Fibroblast of lung (primary cell): ENCODE results near the gene CDKN1A. TPM values are rescaled to one million over a fixed set of nuclear protein-coding genes. Genes with fewer than 3 reads are reported as not detected.

Experiments
- DNase-seq, 2 donors: peaks; one replicate each; pipeline versions ENCODE4 v3.0.0 to v3.0.0-alpha.2; 2010; ENCODE audit warnings: low read depth in 2 of 2
- H2AFZ ChIP-seq: 2 replicates; pipeline ENCODE4 v1.5.1; 2012; ENCODE audit warnings: low read length, control low read depth, inconsistent platforms
- H3K27ac ChIP-seq: 2 replicates; pipeline ENCODE4 v1.5.1; 2011; ENCODE audit warnings: low read length, control low read depth; ENCODE audit not compliant: insufficient read depth
- H3K27me3 ChIP-seq: 2 replicates; pipeline ENCODE4 v1.5.1; 2011; ENCODE audit warnings: mild to moderate bottlenecking, low read length; ENCODE audit not compliant: control insufficient read depth, insufficient read depth
- H3K36me3 ChIP-seq: 2 replicates; pipeline ENCODE4 v1.5.1; 2011; ENCODE audit warnings: low read length; ENCODE audit not compliant: control insufficient read depth, insufficient read depth
- H3K4me1 ChIP-seq: 2 replicates; pipeline ENCODE4 v1.5.1; 2011; ENCODE audit warnings: low read length; ENCODE audit not compliant: control insufficient read depth, insufficient read depth; ENCODE audit errors: extremely low read depth
- H3K4me2 ChIP-seq: 2 replicates; pipeline ENCODE4 v1.5.1; 2011; ENCODE audit warnings: low read length, control low read depth; ENCODE audit not compliant: insufficient read depth; ENCODE audit errors: extremely low read depth
- H3K4me3 ChIP-seq, 4 experiments: fragments of 200-600 bp in 1 of 4; sonication (generic) in 1 of 4; replicated peaks in 1 of 4; 2 replicates each; pipeline ENCODE4 v1.5.1; 2011 to 2016; ENCODE audit warnings: low read length in 4 of 4, low read depth in 3 of 4, mild to moderate bottlenecking in 3 of 4, control low read depth in 2 of 4, inconsistent platforms in 1 of 4, mixed read lengths in 1 of 4; ENCODE audit not compliant: insufficient read depth in 1 of 4; ENCODE audit errors: control extremely low read depth in 1 of 4
- H3K79me2 ChIP-seq: 2 replicates; pipeline ENCODE4 v1.5.1; 2012; ENCODE audit warnings: mild to moderate bottlenecking, low read length, inconsistent platforms; ENCODE audit not compliant: control insufficient read depth, insufficient read depth
- H3K9ac ChIP-seq: 2 replicates; pipeline ENCODE4 v1.5.1; 2011; ENCODE audit warnings: mild to moderate bottlenecking, low read length, control low read depth; ENCODE audit not compliant: insufficient read depth
- H3K9me3 ChIP-seq: 2 replicates; pipeline ENCODE4 v1.5.1; 2012; ENCODE audit warnings: low read depth, low read length; ENCODE audit not compliant: control insufficient read depth, insufficient read depth
- H4K20me1 ChIP-seq: 2 replicates; pipeline ENCODE4 v1.5.1; 2011; ENCODE audit warnings: low read length; ENCODE audit not compliant: control insufficient read depth, insufficient read depth; ENCODE audit errors: extremely low read depth
- EZH2 ChIP-seq: IDR thresholded peaks from 2 replicates; pipeline ENCODE4 v1.5.1; 2012; ENCODE audit warnings: low read length, control low read depth, mild to moderate bottlenecking; ENCODE audit errors: missing control alignments
- polyA plus RNA-seq, 2 donors: library from polyadenylated mRNA; depleted of rRNA in 1 of 2; stranded (reverse) in 1 of 2; unstranded in 1 of 2; fragments of >200 nt; gene quantifications; 2 replicates each; pipeline ENCODE4 v1.2.1, GENCODE V29; 2011 to 2012; ENCODE audit warnings: missing spikeins in 1 of 2
- total RNA-seq: library from RNA; depleted of rRNA; stranded (reverse); fragments of >200 nt; gene quantifications from 2 replicates; pipeline ENCODE4 v1.2.1, GENCODE V29; 2014
- TF ChIP-seq, protein P1 (sequence below), 2 donors: IDR thresholded peaks in 1 of 2; conservative IDR thresholded peaks in 1 of 2; 1 replicate in 1 of 2; 2 replicates in 1 of 2; pipeline ENCODE4 v1.5.1; 2011 to 2012; ENCODE audit warnings: low read length in 2 of 2, control low read depth in 1 of 2, inconsistent platforms in 1 of 2, low read depth in 1 of 2, mild to moderate bottlenecking in 1 of 2

CDKN1A gene
- total and polyA plus RNA-seq, 2 donors (not counting 1 experiment from before 2014, with no cell fraction given): 166 to 900 TPM

DNA sequence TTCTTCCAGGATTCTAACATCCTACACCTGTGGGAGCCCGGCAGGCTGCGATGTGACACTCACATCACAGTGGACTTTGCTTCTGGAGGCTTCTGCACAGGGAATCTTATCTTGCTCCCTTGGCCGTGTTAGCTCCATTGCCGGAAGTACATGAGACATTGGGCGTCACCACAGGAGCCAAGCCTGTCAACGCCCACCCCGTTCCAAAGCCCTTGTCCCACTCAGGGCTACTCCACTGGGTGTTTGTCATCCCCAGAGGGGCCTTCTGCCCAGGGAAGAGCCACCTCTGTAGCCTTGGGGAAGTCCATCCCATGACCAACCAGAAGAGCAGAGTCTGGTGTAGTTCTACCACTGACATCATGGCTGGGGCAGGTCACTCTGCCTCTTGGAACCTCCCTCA, 20.8 kb downstream of the CDKN1A start:
- no peaks in the 10 kb centered on the region for H3K79me2 ChIP-seq
- H4K20me1 ChIP-seq: no peaks in the 10 kb centered on the region
- no peaks in the 10 kb centered on the region for H3K9me3 ChIP-seq
- H3K27me3 ChIP-seq: peaks cover 3% of the 10 kb centered on the region
- H3K4me2 ChIP-seq: no peak overlapping the region
- no peak overlapping the region for H3K27ac ChIP-seq
- H3K4me1 ChIP-seq: no peaks in the 10 kb centered on the region
- no peaks in the 10 kb centered on the region for H3K36me3 ChIP-seq
- no peak overlapping the region for H3K9ac ChIP-seq
- TF ChIP-seq, protein P1, sequence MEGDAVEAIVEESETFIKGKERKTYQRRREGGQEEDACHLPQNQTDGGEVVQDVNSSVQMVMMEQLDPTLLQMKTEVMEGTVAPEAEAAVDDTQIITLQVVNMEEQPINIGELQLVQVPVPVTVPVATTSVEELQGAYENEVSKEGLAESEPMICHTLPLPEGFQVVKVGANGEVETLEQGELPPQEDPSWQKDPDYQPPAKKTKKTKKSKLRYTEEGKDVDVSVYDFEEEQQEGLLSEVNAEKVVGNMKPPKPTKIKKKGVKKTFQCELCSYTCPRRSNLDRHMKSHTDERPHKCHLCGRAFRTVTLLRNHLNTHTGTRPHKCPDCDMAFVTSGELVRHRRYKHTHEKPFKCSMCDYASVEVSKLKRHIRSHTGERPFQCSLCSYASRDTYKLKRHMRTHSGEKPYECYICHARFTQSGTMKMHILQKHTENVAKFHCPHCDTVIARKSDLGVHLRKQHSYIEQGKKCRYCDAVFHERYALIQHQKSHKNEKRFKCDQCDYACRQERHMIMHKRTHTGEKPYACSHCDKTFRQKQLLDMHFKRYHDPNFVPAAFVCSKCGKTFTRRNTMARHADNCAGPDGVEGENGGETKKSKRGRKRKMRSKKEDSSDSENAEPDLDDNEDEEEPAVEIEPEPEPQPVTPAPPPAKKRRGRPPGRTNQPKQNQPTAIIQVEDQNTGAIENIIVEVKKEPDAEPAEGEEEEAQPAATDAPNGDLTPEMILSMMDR (conservative IDR thresholded peaks at IDR 0.05 in 1 of 2, IDR thresholded peaks at IDR 0.05 in 1 of 2; ENCODE audit: low read depth in 1 of 2, low read length in 2 of 2): no peak
- no peak for TF ChIP-seq EZH2
- H2AFZ ChIP-seq: no peak overlapping the region
- no peak for DNase-seq
- H3K4me3 ChIP-seq: no peak overlapping the region

DNA sequence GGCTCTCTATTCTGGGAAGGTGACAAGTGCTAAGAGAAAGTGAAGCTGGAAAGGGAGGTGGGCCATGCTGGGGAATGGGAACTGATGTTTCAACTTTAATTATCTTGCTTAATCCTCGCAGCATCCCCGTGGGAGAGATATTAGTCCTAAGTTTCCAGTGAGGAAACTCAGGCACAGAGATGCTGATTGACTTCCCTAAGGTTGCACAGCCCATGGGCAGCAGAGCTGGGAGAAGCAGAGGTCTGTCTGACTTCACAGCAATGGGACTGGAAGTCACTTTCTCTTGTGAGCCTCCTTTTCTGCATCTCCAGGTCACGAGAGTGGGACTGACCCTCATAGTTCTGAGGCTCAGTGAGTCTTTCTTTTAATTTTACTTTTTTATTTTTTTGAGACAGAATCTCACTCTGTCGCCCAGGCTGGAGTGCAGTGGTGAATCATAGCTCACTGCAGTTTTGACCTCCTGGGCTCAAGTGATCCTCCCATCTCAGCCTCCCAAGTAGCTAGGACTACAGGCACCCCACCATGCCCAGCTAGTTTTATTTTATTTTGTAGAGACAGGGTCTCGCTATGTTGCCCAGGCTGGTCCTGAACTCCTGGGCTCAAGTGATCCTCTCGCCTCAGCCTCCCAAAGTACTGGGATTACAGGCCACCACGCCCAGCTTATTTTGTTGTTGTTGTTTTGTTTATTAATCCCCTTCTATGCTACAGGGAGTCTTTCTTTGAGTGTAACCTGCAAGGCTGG, 21.7 kb downstream of the CDKN1A start:
- H3K79me2 ChIP-seq: no peaks in the 10 kb centered on the region
- H3K4me1 ChIP-seq: no peaks in the 10 kb centered on the region
- no peak for TF ChIP-seq EZH2
- TF ChIP-seq, protein P1 (conservative IDR thresholded peaks at IDR 0.05 in 1 of 2, IDR thresholded peaks at IDR 0.05 in 1 of 2; ENCODE audit: low read depth in 1 of 2, low read length in 2 of 2): no peak
- H2AFZ ChIP-seq: no peak overlapping the region
- H3K4me3 ChIP-seq: no peak overlapping the region
- DNase-seq: no peak
- no peaks in the 10 kb centered on the region for H3K36me3 ChIP-seq
- no peak overlapping the region for H3K4me2 ChIP-seq
- no peaks in the 10 kb centered on the region for H4K20me1 ChIP-seq
- no peak overlapping the region for H3K9ac ChIP-seq
- peaks cover 3% of the 10 kb centered on the region for H3K27me3 ChIP-seq
- no peak overlapping the region for H3K27ac ChIP-seq
- H3K9me3 ChIP-seq: no peaks in the 10 kb centered on the region

DNA sequence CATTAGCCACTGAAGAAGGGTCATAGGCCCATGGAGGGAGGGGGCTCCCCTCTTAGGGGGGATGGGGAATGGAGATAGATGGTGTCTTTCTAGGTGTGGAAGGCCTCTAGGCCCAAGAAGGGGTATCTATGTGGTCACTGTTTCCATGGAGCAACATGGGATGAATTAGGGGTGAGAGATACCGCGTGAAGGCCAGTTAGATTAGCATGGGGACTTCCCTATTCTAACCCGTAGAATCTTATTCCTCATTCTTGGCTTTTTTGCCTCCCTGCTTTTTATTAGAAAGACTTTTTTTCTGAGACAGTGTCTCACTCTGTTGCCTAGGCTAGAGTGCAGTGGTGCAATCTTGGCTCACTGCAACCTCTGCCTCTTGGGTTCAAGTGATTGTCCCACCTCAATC, 22.3 kb downstream of the CDKN1A start:
- Histone ChIP-seq H3K27ac (no peak overlapping the region), H3K4me2 (no peak overlapping the region), H3K4me1 (no peaks in the 10 kb centered on the region), H3K36me3 (no peaks in the 10 kb centered on the region), H3K9ac (no peak overlapping the region), H3K27me3 (peaks cover 3% of the 10 kb centered on the region), H3K9me3 (no peaks in the 10 kb centered on the region), H3K79me2 (no peaks in the 10 kb centered on the region), H4K20me1 (no peaks in the 10 kb centered on the region), H3K4me3 (no peak overlapping the region), H2AFZ (no peak overlapping the region)
- no peak for TF ChIP-seq EZH2
- TF ChIP-seq, protein P1 (conservative IDR thresholded peaks at IDR 0.05 in 1 of 2, IDR thresholded peaks at IDR 0.05 in 1 of 2; ENCODE audit: low read depth in 1 of 2, low read length in 2 of 2): no peak
- no peak for DNase-seq
